Erythroblast (primary cell): ENCODE results near the gene AGPAT4.

Experiments used
- GATA1 ChIP-seq: IDR thresholded peaks from 2 replicates; pipeline ENCODE4 v1.6.1; 2011; ENCODE audit warnings: low read depth, mild to moderate bottlenecking, control low read depth, low read length, moderate library complexity
- POLR2A ChIP-seq: IDR thresholded peaks from 2 replicates; pipeline ENCODE4 v1.6.1; 2011; ENCODE audit warnings: mild to moderate bottlenecking, low read length

GRCh38 chr6:161117942-161118341 is 155.9 kb downstream of the AGPAT4 start:
- TF ChIP-seq POLR2A (no peak), GATA1 (no peak)
